Measurements from ENCODE around the gene PRF1.

The PRF1 gene

GRCh38 chr10:70557086-70557845 lies 45.3 kb downstream of the PRF1 start:
- no peak overlapping the region for H2BK12ac ChIP-seq (ENCODE audit: low read length)

GRCh38 chr10:70555371-70555770 lies 47.2 kb downstream of the PRF1 start:
- Histone ChIP-seq H4K91ac (ENCODE audit: low read depth, low read length) (no peak overlapping the region), H3K4me1 (ENCODE audit: control insufficient read depth in 1 of 2, insufficient read depth in 2 of 2, low read length in 2 of 2) (peaks cover 0 to 4% of the 10 kb centered on the region in 2 experiments), H2AK5ac (ENCODE audit: low read length) (no peak overlapping the region), H3K18ac (ENCODE audit: low read length) (no peak overlapping the region), H3K4ac (ENCODE audit: low read depth, low read length) (no peak overlapping the region), H3K14ac (ENCODE audit: low read length) (no peak overlapping the region), H3K27me3 (ENCODE audit: insufficient read depth, low read length) (no peaks in the 10 kb centered on the region), H2BK12ac (ENCODE audit: low read length) (no peak overlapping the region), H3K36me3 (ENCODE audit: control insufficient read depth in 1 of 2, insufficient read depth in 2 of 2, low read length in 2 of 2) (no peaks in the 10 kb centered on the region), H4K8ac (ENCODE audit: low read depth, low read length) (no peak overlapping the region), H2AFZ (ENCODE audit: insufficient read depth, low read length, poor library complexity) (no peak overlapping the region), H3K4me3 (ENCODE audit: low read depth, low read length) (no peak overlapping the region), H2BK120ac (ENCODE audit: insufficient read depth, low read length, poor library complexity) (no peak overlapping the region), H3K79me1 (ENCODE audit: low read length) (no peaks in the 10 kb centered on the region), H3K9ac (ENCODE audit: low read length) (no peak overlapping the region), H3K23ac (ENCODE audit: low read length) (no peak overlapping the region), H2BK5ac (ENCODE audit: low read depth, low read length, poor library complexity) (no peak overlapping the region), H3K9me3 (ENCODE audit: insufficient read depth, low read depth, low read length) (peaks cover 2% of the 10 kb centered on the region), H3K4me2 (ENCODE audit: low read length) (no peak overlapping the region), H3K27ac (ENCODE audit: low read depth, low read length) (no peak overlapping the region), H4K12ac (ENCODE audit: low read depth, low read length) (no peak overlapping the region), H3K79me2 (ENCODE audit: control insufficient read depth, insufficient read depth, low read length, poor library complexity) (no peaks in the 10 kb centered on the region)
- no CpG with 5 or more reads among the region's 11 CpGs for WGBS (ENCODE audit: extremely low coverage, insufficient coverage, insufficient read length)
- no peak for DNase-seq

More at GRCh38 chr10:70557086-70557845, 45.3 kb downstream of the PRF1 start:
- Histone ChIP-seq H3K79me1 (ENCODE audit: low read length) (no peaks in the 10 kb centered on the region), H2BK5ac (ENCODE audit: low read depth, low read length, poor library complexity) (no peak overlapping the region), H3K9ac (ENCODE audit: low read length) (no peak overlapping the region), H3K27ac (ENCODE audit: low read depth, low read length) (no peak overlapping the region), H3K4me1 (ENCODE audit: control insufficient read depth in 1 of 2, insufficient read depth in 2 of 2, low read length in 2 of 2) (no peaks in the 10 kb centered on the region), H4K91ac (ENCODE audit: low read depth, low read length) (no peak overlapping the region), H3K14ac (ENCODE audit: low read length) (no peak overlapping the region), H3K9me3 (ENCODE audit: insufficient read depth, low read depth, low read length) (no peaks in the 10 kb centered on the region), H4K12ac (ENCODE audit: low read depth, low read length) (no peak overlapping the region), H3K4me2 (ENCODE audit: low read length) (no peak overlapping the region), H2BK120ac (ENCODE audit: insufficient read depth, low read length, poor library complexity) (no peak overlapping the region), H3K23ac (ENCODE audit: low read length) (no peak overlapping the region), H3K36me3 (ENCODE audit: control insufficient read depth in 1 of 2, insufficient read depth in 2 of 2, low read length in 2 of 2) (no peaks in the 10 kb centered on the region), H3K27me3 (ENCODE audit: insufficient read depth, low read length) (no peaks in the 10 kb centered on the region), H3K79me2 (ENCODE audit: control insufficient read depth, insufficient read depth, low read length, poor library complexity) (no peaks in the 10 kb centered on the region), H2AFZ (ENCODE audit: insufficient read depth, low read length, poor library complexity) (no peak overlapping the region), H3K4ac (ENCODE audit: low read depth, low read length) (no peak overlapping the region), H4K8ac (ENCODE audit: low read depth, low read length) (no peak overlapping the region), H3K18ac (ENCODE audit: low read length) (no peak overlapping the region), H3K4me3 (ENCODE audit: low read depth, low read length) (no peak overlapping the region), H2AK5ac (ENCODE audit: low read length) (no peak overlapping the region)
- no peak for DNase-seq
- WGBS (ENCODE audit: extremely low coverage, insufficient coverage, insufficient read length), result no CpG with 5 or more reads among the region's 11 CpGs

GRCh38 chr10:70552586-70552985 lies 50.0 kb downstream of the PRF1 start:
- peaks cover 2% of the 10 kb centered on the region for H3K9me3 ChIP-seq (ENCODE audit: insufficient read depth, low read depth, low read length)
- H2BK12ac ChIP-seq (ENCODE audit: low read length), result no peak overlapping the region
- H3K14ac ChIP-seq (ENCODE audit: low read length), result no peak overlapping the region
- no peaks in the 10 kb centered on the region for H3K79me2 ChIP-seq (ENCODE audit: control insufficient read depth, insufficient read depth, low read length, poor library complexity)
- no peak overlapping the region for H3K18ac ChIP-seq (ENCODE audit: low read length)
- H2AFZ ChIP-seq (ENCODE audit: insufficient read depth, low read length, poor library complexity), result no peak overlapping the region
- H2BK5ac ChIP-seq (ENCODE audit: low read depth, low read length, poor library complexity), result no peak overlapping the region
- no peak overlapping the region for H3K4me3 ChIP-seq (ENCODE audit: low read depth, low read length)
- DNase-seq, result no peak
- no peak overlapping the region for H4K8ac ChIP-seq (ENCODE audit: low read depth, low read length)
- peaks cover 0 to 4% of the 10 kb centered on the region in 2 experiments for H3K4me1 ChIP-seq (ENCODE audit: control insufficient read depth in 1 of 2, insufficient read depth in 2 of 2, low read length in 2 of 2)
- no peak overlapping the region for H3K27ac ChIP-seq (ENCODE audit: low read depth, low read length)
- H2AK5ac ChIP-seq (ENCODE audit: low read length), result no peak overlapping the region
- H3K9ac ChIP-seq (ENCODE audit: low read length), result no peak overlapping the region
- H3K79me1 ChIP-seq (ENCODE audit: low read length), result no peaks in the 10 kb centered on the region
- no peak overlapping the region for H2BK120ac ChIP-seq (ENCODE audit: insufficient read depth, low read length, poor library complexity)
- no peaks in the 10 kb centered on the region for H3K27me3 ChIP-seq (ENCODE audit: insufficient read depth, low read length)
- no peak overlapping the region for H4K91ac ChIP-seq (ENCODE audit: low read depth, low read length)
- no peaks in the 10 kb centered on the region for H3K36me3 ChIP-seq (ENCODE audit: control insufficient read depth in 1 of 2, insufficient read depth in 2 of 2, low read length in 2 of 2)
- no peak overlapping the region for H3K4ac ChIP-seq (ENCODE audit: low read depth, low read length)
- no peak overlapping the region for H3K23ac ChIP-seq (ENCODE audit: low read length)
- no peak overlapping the region for H4K12ac ChIP-seq (ENCODE audit: low read depth, low read length)
- WGBS (ENCODE audit: extremely low coverage, insufficient coverage, insufficient read length), result no CpG with 5 or more reads among the region's 6 CpGs
- H3K4me2 ChIP-seq (ENCODE audit: low read length), result no peak overlapping the region

DNA sequence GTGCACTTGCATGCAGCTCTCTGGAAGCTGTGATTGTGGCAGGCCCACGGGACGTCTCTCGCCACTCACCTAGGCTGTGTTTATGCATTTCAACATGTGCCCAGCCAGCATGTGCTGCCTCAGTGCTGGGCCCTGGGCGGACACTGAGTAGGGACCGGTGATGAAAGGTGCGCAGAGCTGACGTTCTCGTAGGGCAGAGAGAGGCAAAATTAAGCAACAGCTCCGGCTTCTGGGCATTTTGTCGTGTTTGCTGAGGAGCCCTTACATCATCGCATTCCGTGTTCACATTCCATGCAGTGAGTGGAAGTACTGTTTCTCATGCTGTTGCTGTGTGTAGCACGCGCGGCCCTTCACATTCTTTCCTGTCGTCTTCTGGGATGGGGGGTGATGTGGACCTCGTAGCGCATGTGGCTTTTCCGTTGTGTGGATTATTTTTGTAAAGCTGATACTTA lies 50.5 kb downstream of the PRF1 start:
- no peak overlapping the region for H2AK5ac ChIP-seq (ENCODE audit: low read length)
- H2AFZ ChIP-seq (ENCODE audit: insufficient read depth, low read length, poor library complexity), result no peak overlapping the region
- H3K18ac ChIP-seq (ENCODE audit: low read length), result no peak overlapping the region
- peaks cover 0 to 4% of the 10 kb centered on the region in 2 experiments for H3K4me1 ChIP-seq (ENCODE audit: control insufficient read depth in 1 of 2, insufficient read depth in 2 of 2, low read length in 2 of 2)
- H3K27ac ChIP-seq (ENCODE audit: low read depth, low read length), result no peak overlapping the region
- no CpG with 5 or more reads among the region's 19 CpGs for WGBS (ENCODE audit: extremely low coverage, insufficient coverage, insufficient read length)
- peak overlapping the region; percentile 32 for H3K4me3 ChIP-seq (ENCODE audit: low read depth, low read length)
- H3K4me2 ChIP-seq (ENCODE audit: low read length), result peak overlapping the region; percentile 3
- H4K91ac ChIP-seq (ENCODE audit: low read depth, low read length), result no peak overlapping the region
- no peaks in the 10 kb centered on the region for H3K79me1 ChIP-seq (ENCODE audit: low read length)
- no peak overlapping the region for H4K8ac ChIP-seq (ENCODE audit: low read depth, low read length)
- H2BK12ac ChIP-seq (ENCODE audit: low read length), result no peak overlapping the region
- no peak overlapping the region for H3K4ac ChIP-seq (ENCODE audit: low read depth, low read length)
- peaks cover 2% of the 10 kb centered on the region for H3K9me3 ChIP-seq (ENCODE audit: insufficient read depth, low read depth, low read length)
- H3K79me2 ChIP-seq (ENCODE audit: control insufficient read depth, insufficient read depth, low read length, poor library complexity), result no peaks in the 10 kb centered on the region
- no peak overlapping the region for H2BK5ac ChIP-seq (ENCODE audit: low read depth, low read length, poor library complexity)
- no peak overlapping the region for H2BK120ac ChIP-seq (ENCODE audit: insufficient read depth, low read length, poor library complexity)
- no peak overlapping the region for H4K12ac ChIP-seq (ENCODE audit: low read depth, low read length)
- no peaks in the 10 kb centered on the region for H3K27me3 ChIP-seq (ENCODE audit: insufficient read depth, low read length)
- H3K9ac ChIP-seq (ENCODE audit: low read length), result no peak overlapping the region
- DNase-seq, result peak; percentile 95
- H3K36me3 ChIP-seq (ENCODE audit: control insufficient read depth in 1 of 2, insufficient read depth in 2 of 2, low read length in 2 of 2), result no peaks in the 10 kb centered on the region
- H3K14ac ChIP-seq (ENCODE audit: low read length), result no peak overlapping the region
- H3K23ac ChIP-seq (ENCODE audit: low read length), result no peak overlapping the region
